ENCODE measurements around the gene NUDCD3. TPM values are rescaled to one million over a fixed set of nuclear protein-coding genes. Genes with fewer than 3 reads are reported as not detected.
A peak's percentile ranks its signal among the peaks of the same experiment; 100 is the strongest.
"Not testable (repeated sequence)": the region's sequence is repeated elsewhere in the genome, so short reads cannot be mapped to it uniquely, and the experiment has no call there.

NUDCD3 gene
- total RNA-seq, 1 experiment from 2014 or later: 53.4 TPM

GRCh38 chr7:44518761-44519160, 28.3 kb upstream of the NUDCD3 start:
- DNase-seq (ENCODE audit: low spot score): no peak

- no peak for DNase-seq (ENCODE audit: low spot score)
These were observed 26.7 kb upstream of the NUDCD3 start for GRCh38 chr7:44517175-44517574.

DNA sequence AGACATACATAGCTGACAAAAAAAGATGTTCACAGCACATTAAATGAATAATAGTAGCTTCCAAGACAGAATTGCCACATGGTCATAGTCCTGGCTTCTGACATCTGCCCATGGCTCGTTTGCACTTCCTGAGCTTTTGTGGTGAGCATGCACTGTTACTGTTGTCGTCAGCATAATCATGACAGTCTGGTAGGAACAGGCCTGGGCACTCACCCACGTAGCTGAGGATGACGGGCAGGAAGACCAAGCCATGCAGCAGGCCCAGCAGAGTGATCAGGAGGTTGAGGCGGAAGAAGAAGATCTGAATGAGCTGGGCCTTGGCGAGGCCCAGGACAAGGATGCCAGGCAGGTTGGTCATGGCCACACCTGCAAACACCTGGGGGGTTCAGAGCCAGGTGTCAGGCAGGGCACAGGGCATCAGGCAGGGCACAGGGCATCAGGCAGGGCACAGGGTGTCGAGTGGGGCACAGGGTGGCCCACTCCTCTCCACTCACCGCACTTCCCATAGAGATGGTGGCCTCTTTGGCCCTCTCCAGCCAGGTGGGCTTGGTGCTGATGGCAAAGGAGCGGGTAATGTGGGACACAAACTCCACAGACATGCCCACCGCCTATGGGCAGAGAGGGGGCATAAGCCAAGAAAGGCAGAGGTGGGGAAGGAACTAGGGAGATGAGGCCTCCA, 25.3 kb upstream of the NUDCD3 start:
- no peak for DNase-seq (ENCODE audit: low spot score)

GRCh38 chr7:44512736-44513135, 22.3 kb upstream of the NUDCD3 start:
- no peak for DNase-seq (ENCODE audit: low spot score)

DNA sequence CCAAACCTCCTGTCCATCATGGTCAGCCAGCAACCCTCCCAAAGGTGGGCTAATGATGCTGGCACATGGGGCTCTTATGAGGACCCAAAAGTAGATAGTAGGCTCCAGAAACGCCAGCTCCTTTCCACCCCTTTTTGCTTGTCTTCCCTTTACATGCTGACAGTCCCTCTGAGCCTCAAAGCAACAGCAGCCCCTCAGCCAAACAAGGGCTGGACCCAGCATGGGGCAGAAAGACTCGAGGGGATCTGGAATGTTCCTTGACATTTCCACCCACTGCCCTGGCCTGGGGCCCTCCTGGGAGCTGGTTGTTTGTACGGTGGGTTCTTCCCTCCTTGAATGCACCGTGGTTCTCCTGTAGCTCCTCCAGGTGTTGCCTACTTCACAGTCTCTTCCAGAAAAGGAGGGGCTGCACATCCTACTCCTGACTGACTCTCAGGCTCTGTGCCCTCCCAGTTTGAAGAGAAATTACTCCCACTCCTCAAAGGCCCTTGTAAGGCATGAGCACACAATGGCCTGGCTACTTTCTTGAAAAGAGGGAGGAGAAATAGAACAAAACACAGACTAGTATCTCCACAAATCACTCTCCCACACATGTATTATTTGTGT, 21.5 kb upstream of the NUDCD3 start:
- DNase-seq (ENCODE audit: low spot score): no peak

- DNase-seq (ENCODE audit: low spot score): no peak
These were observed 20.8 kb upstream of the NUDCD3 start for GRCh38 chr7:44511236-44511635.

DNA sequence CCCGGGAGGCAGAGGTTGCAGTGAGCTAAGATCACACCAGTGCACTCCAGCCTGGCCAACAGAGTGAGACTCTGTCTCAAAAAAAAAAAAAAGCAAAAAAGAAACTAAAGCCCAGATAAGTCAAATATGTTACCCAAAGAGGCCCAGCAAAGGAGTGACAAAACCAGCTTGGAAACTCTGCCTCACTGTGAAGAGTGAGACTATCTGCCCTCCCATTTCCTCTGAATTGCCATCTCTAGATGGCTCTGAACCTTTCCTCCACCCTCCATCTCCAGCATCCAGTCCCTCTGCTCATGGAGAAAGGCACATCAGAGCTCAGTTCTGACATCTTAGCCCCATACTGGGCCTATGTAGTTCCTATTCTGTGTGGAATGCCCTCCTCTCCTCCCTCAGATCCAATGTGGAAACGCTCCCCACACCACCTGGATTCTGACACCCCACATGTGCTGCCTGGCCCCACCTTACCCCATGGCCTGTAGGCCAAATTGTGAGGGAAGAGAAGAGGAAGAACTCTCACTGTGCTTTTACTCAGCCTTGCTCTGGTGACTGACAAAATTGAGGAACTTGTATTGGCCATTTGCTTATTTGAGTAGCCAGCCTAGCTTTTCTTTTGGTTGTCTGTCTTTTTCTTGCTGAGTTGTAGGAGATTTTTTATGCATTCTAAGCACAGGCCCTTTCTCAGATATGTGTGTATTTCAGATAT, 18.0 kb upstream of the NUDCD3 start:
- no peak for DNase-seq (ENCODE audit: low spot score)

GRCh38 chr7:44506592-44507288, 16.3 kb upstream of the NUDCD3 start:
- not testable (repeated sequence) for DNase-seq (ENCODE audit: low spot score)

GRCh38 chr7:44505595-44505994, 15.1 kb upstream of the NUDCD3 start:
- DNase-seq (ENCODE audit: low spot score): no peak

DNA sequence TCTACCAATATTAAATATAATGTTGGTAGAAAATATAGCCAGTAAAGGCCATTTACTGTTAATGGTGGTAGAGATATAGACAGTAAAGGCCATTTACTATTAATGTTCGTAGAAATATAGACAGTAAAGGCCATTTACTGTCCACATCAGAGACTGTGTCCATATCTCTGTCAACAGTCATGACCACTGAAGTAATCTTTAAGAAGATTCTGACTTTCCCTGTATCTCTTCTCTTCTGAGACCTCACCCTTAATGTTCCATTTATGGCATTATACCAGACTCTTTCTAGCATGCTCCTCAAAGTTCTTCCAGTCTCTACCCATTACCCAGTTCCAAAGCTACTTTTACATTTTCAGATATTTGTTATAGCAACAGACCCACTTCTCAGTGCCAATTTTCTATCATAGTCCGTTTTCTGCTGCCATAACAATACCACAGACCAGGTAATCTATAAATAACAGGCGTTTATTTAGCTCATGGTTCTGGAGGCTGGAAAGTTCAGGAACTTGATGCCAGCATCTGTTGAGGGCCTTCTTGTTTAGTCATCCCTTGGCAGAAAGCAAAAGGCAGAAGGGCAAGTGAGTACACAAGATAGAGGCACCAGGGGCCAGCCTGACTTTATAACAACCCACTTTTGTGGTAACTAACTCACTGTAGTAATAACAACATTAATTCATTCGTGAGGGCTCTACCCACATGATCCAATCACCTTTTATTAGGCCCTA, 7.9 kb upstream of the NUDCD3 start:
- DNase-seq (ENCODE audit: low spot score): no peak

GRCh38 chr7:44497155-44498027, 6.9 kb upstream of the NUDCD3 start:
- no peak for DNase-seq (ENCODE audit: low spot score)

DNA sequence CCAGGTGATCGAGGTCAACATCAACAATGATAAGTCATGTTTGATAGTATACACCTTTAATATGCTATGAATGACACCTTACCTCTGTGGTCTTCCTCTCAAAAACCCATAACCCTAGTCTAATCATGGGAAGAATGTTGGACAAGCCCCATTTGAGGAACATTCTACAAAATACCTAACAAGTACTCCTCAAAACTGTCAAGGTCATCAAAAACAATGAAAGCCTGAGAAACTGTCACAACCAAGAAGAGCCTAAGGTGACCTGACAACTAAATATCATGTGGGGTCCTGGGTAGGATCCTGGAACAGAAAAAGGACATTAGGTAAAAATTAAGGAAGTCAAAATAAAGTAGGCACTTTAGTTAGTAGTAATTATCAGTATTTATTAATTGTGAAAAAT, 5.9 kb upstream of the NUDCD3 start:
- DNase-seq (ENCODE audit: low spot score): no peak

DNA sequence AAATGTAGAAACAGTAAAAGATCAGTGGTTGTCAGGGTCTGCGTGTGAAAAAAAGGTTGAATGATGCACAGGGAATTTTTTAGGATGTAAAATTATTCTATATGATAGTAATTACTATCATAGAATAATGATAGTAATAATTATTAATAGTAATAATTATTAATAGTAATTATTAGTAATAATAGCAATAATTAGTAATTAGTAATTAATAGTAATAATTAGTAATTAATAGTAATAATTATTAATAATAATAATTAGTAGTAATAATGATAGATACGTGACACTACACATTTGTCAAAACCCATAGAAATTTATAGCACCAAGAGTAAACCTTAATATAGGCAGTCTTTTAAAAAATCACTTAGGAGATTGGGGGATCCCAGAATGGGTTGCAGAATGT, 4.5 kb upstream of the NUDCD3 start:
- no peak for DNase-seq (ENCODE audit: low spot score)

GRCh38 chr7:44491229-44491628, 771 bp upstream of the NUDCD3 start:
- no peak for DNase-seq (ENCODE audit: low spot score)

DNA sequence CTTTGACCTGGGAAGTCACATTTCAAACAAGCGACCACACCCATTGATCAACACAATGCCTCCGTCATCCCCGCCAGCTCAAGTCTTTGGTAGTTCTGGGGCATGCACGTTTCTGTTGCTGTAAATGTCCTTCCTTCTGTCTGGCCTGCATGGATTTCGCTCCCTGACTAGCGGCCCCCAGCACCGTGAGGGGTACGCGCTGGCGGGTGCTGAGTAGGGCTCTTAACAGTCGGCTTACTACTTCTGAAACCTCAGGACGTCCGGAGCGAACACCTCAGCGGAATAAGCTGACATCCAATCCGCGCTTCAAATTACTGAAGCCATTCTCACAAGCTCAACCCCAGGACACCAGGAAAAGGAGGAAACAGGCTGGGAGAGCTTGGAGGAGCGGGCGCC, 505 bp downstream of the NUDCD3 start:
- peak; percentile 51 for DNase-seq (ENCODE audit: low spot score)

GRCh38 chr7:44488955-44489354, 1.5 kb downstream of the NUDCD3 start:
- no peak for DNase-seq (ENCODE audit: low spot score)

DNA sequence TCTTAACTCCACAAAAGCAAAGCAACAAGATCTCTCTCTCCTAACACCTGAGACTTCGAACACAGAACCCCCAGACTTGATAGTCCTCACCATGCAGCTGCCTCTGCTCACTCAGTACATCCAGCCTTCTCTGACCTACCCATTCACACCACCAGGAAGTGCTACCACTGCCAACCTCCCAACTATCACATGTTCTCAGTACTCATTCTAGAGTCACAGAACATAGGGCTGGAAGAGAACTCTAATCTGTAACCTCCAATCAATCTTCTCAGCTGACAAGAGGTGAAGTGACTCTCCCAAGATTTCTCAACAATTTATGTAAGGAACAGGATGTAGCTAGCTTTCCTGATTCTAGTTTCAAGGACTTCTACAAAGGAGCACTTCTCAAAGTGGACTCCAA, 3.8 kb downstream of the NUDCD3 start:
- DNase-seq (ENCODE audit: low spot score): peak; percentile 14

GRCh38 chr7:44486001-44486400, 4.5 kb downstream of the NUDCD3 start:
- no peak for DNase-seq (ENCODE audit: low spot score)

- DNase-seq (ENCODE audit: low spot score): no peak
These were observed 5.8 kb downstream of the NUDCD3 start for GRCh38 chr7:44484482-44485313.

Measured in HT-29 (cell line).